ENCODE measurements around the gene RAB3GAP1.

Gene RAB3GAP1

DNA sequence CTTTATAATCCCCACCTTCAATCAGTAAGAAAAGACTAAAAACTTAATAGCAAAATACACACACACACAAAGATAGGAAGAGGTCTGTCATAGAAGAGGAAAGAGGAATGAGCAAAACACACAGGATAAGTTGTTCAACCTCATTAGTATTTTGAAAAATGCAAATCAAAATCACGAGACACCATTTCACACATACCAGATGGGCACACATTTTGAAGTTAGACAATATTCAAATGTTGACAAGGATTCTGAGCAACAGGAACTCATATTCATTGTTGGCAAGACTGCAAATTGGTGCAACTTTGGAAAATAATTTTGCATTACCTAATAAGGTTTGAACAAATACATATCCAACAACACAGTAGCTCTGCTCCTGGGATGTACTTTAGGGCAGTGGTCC, 127.6 kb downstream of the RAB3GAP1 start:
- FAIRE-seq (no peak), DNase-seq (ENCODE audit: insufficient read length, low spot score) (no peak)
- no peak for TF ChIP-seq POLR2A (IDR thresholded peaks at IDR 0.05; ENCODE audit: low read depth, low read length)

DNA sequence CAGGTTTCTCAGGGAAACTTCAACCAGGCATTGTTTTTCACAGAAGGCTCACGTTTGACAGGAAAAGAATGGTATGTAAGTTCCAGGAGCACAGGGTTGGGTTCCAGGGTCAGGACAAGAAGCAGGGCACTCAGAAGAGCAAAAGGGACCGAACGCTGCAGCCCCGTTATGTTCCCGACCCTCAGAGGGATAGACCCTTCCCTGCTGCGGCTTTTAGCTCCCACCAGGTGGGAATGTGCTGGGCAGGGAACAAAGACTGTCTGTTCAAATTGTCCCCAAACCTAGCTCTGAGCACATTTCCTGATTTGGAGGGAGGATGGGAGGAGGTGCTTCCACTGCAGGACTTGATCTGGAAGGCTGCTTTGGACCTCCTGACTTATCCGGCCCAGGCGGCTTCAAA, 130.1 kb downstream of the RAB3GAP1 start:
- no peak for FAIRE-seq
- no peak for TF ChIP-seq POLR2A (IDR thresholded peaks at IDR 0.05; ENCODE audit: low read depth, low read length)
- no peak for DNase-seq (ENCODE audit: insufficient read length, low spot score)

DNA sequence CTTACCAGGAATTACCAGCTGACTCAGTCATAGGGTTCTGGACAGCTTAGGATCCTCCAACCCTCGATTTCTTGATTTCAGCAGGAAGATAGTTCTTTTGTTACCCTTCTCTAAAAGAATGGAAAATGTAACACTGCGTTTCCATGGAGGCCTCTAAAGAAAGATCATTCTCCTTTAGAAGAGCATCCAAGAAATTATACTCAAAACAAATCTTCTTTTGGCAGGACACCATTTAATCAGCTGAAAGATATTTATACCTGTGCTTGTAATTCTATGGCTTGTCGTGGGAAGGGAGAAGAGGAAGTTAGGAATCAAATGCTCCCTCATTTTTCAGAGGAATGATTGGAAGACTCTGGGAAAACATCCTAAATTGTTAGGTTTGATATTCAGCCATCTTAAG, 130.5 kb downstream of the RAB3GAP1 start:
- TF ChIP-seq POLR2A (IDR thresholded peaks at IDR 0.05; ENCODE audit: low read depth, low read length): no peak
- DNase-seq (ENCODE audit: insufficient read length, low spot score) (no peak), FAIRE-seq (no peak)

DNA sequence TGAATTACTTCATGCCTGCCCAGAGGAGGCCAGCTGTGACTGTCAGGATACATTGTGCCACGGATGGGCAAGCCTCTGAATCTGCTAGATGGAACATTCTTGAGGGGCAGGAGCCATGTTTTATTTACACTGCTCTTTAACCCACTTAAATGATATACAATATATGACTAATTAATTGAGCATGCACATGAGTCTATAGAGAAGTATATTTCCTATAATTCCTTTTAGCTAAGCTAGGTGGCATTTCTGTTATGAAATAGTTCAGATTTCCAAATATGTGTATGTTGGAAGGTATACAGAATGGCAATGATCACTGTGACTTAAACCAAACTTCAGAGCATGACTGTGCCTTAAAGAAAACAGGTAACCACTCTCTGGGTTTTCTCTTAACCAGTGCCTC, 131.7 kb downstream of the RAB3GAP1 start:
- no peak for FAIRE-seq
- no peak for DNase-seq (ENCODE audit: insufficient read length, low spot score)
- no peak for TF ChIP-seq POLR2A (IDR thresholded peaks at IDR 0.05; ENCODE audit: low read depth, low read length)

DNA sequence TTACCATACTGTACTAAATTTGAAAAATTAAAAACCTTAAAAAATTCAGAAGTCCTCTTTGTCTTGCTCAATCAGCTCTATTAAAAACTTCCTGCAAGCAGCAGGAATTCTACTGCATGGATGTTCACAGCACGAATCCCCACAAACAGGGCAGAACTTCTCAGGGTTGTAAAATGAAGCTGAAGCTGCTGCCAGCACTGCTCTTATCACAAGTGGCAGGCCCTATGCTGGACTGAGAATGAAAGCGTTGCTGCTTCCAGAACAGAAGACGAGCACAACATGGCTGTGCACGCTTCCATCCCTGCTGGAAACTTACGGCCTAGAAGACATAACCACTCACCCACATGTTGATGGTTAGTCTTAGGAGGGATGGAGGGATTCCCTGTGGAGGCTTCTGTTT, 134.0 kb downstream of the RAB3GAP1 start:
- FAIRE-seq (no peak), DNase-seq (ENCODE audit: insufficient read length, low spot score) (no peak)
- no peak for TF ChIP-seq POLR2A (IDR thresholded peaks at IDR 0.05; ENCODE audit: low read depth, low read length)

DNA sequence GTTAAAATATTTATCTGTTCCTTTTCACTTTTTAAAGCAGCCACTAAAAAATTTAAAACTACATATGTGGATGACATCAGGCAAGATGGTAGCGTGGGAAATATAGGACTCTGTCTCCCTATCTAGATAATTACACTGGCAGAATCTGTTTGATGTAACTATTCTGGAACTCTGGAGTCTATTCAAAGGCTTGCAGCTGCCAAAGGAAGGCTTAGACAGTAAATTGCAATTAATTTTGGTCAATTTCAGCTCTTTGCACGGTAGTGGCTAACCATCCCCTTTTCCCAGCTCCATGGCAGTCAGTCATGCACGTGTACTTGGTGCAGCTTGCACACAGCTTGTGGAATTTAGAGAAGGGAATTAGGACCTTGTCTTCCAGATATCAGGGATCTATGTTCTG, 135.2 kb downstream of the RAB3GAP1 start:
- TF ChIP-seq POLR2A (IDR thresholded peaks at IDR 0.05; ENCODE audit: low read depth, low read length): no peak
- FAIRE-seq (no peak), DNase-seq (ENCODE audit: insufficient read length, low spot score) (no peak)

DNA sequence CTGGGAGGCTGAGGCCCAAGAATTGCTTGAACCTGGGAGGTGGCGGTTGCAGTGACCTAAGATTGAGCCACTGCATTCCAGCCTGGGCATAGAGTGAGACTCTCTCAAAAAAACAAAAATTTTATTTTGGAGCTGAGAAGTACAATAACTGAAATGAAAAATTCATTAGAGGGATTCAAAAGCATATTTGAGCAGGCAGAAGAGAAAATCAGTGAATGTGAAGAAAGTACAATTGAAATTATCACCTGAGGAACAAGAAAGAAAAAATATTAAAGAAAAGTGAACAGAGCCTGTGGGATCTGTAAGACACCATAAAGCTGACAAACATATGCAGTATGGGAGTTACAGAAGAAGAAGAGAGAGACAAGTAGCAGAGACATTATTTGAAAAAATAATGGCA, 137.1 kb downstream of the RAB3GAP1 start:
- no peak for TF ChIP-seq POLR2A (IDR thresholded peaks at IDR 0.05; ENCODE audit: low read depth, low read length)
- no peak for DNase-seq (ENCODE audit: insufficient read length, low spot score)
- no peak for FAIRE-seq

DNA sequence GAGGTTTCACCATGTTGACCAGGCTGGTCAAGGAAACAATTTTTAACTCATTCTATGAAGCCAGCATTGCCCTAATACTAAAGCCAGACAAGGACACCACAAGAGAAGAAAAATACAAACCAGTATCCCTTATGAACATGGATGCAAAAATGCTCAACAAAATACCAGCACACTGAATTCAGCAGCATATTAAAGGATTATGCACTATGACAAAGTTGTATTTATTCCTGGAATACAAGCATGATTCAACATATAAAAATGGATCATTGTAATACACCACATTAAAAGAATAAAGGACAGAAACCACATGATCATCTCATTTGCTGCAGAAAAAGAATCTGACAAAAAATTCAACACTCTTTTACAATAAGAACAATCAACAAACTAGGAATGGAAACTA, 138.7 kb downstream of the RAB3GAP1 start:
- DNase-seq (ENCODE audit: insufficient read length, low spot score) (no peak), FAIRE-seq (no peak)

DNA sequence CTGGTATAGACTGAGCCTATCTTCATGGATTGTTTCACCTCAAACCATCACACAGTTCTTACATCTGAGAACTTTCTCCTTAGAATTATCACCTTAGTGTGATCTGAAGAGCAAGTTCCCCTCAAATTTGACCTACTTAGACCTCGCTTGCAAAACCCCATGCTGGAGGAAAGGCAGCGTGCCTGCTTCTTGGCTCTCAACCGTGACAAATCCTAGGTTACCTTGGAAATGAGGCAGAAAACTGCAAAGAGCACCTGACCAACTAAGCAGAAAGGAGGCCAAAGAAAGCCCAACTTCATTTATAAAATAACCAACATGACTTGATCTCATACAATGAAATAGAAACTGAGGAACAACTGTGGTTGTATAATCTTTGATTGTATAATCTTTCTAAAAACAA, 146.4 kb downstream of the RAB3GAP1 start:
- TF ChIP-seq POLR2A (IDR thresholded peaks at IDR 0.05; ENCODE audit: low read depth, low read length): no peak
- DNase-seq (ENCODE audit: insufficient read length, low spot score) (no peak), FAIRE-seq (no peak)

More for the DNA sequence above, 138.7 kb downstream of the RAB3GAP1 start:
- TF ChIP-seq POLR2A (IDR thresholded peaks at IDR 0.05; ENCODE audit: low read depth, low read length): no peak

DNA sequence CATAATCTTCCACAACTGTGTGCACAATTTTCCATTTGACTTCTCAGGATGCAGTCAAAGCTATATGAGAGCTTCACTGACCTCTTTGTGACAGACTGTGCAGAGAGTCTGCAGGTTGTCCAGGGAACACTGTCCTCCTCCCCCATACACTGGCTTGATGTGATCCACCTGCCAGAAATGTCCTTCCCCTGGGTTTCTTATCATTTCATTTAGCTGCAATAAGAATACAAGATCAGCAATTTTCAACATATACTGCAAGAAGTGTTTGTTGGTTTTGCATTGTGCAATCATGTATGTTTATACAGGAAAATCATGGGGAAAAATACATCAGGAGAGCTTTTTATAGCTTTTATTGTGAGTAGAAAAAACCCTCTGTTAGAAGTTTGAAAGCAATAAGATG, 150.7 kb downstream of the RAB3GAP1 start:
- TF ChIP-seq POLR2A (IDR thresholded peaks at IDR 0.05; ENCODE audit: low read depth, low read length): no peak
- no peak for DNase-seq (ENCODE audit: insufficient read length, low spot score)
- FAIRE-seq: no peak

DNA sequence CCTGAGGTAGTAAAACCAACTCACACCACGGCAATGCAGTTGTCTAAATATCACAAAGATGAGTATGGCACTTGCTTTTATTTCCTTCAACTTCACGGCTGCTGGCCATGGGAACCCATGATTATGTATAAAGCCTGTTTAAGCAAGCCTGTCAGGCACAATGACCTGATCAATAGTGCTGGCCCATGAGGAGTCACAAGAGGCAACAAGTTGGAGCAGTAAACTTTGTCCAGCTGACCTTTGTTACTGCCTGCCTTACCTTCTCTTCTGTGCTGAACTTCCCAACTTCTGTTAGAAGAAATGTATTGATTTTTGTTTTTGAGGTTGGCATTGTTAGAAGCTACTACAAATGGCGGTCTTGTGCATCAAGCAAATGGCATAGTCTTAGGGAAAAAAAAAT, 151.9 kb downstream of the RAB3GAP1 start:
- TF ChIP-seq POLR2A (IDR thresholded peaks at IDR 0.05; ENCODE audit: low read depth, low read length): no peak
- no peak for DNase-seq (ENCODE audit: insufficient read length, low spot score)
- no peak for FAIRE-seq

DNA sequence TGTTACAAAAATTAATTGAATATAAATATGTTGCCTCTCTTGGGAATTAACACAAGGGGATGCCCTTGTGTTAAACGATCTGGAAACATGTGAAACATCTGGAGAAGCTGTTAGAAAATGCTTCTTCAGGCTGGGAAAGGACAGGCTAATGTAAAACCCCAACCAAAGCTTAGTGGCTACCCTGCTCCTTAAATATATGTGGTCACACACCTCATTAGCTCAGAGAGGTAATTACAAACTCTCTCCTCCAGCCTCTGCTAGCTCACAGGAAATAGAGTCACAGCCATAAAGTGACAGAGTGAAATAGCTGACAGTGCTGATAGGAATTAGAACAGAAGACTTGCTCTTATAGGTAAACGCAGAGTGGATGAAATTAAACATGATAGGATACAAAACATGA, 155.9 kb downstream of the RAB3GAP1 start:
- no peak for TF ChIP-seq POLR2A (IDR thresholded peaks at IDR 0.05; ENCODE audit: low read depth, low read length)
- no peak for FAIRE-seq
- DNase-seq (ENCODE audit: insufficient read length, low spot score): no peak

DNA sequence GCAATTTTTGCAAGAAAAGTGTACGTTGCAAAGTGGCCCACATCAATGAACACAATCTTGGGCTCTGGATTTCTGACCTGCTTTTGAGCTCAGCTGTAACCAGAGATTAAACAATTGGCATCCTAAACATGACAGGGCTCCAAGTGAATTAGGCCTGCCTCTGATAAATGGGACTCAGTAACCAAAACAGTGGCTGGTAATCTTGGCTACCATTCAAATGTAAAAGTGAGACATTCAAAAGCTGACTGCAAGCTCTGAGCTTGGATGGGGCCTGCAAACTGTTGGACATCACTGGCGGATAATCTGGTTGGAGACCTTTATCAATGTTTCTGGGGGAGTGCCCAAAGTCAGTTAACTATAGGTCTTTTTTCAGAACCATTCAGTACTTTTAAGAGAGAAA, 160.7 kb downstream of the RAB3GAP1 start:
- no peak for TF ChIP-seq POLR2A (IDR thresholded peaks at IDR 0.05; ENCODE audit: low read depth, low read length)

DNA sequence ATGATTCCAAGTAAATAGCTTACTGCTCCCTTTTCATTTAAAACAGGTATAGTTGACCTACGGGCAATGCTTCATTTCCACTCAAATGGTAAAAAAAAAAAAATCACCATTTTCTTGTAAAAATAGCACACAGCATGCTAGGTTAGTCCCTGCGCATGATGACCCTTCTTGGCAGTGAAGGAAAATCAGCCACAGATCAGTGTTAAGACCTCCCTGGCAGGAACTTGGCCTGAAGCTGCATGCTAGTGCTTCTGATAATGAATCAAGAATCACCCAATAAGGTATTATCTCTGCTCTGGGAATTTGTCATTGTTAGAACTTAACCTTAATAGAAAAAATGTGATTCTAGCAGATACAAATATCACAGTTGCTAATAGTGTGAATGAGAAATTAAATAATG, 166.3 kb downstream of the RAB3GAP1 start:
- FAIRE-seq (no peak), DNase-seq (ENCODE audit: insufficient read length, low spot score) (no peak)
- no peak for TF ChIP-seq POLR2A (IDR thresholded peaks at IDR 0.05; ENCODE audit: low read depth, low read length)

More for the DNA sequence above, 160.7 kb downstream of the RAB3GAP1 start:
- no peak for FAIRE-seq
- no peak for DNase-seq (ENCODE audit: insufficient read length, low spot score)

DNA sequence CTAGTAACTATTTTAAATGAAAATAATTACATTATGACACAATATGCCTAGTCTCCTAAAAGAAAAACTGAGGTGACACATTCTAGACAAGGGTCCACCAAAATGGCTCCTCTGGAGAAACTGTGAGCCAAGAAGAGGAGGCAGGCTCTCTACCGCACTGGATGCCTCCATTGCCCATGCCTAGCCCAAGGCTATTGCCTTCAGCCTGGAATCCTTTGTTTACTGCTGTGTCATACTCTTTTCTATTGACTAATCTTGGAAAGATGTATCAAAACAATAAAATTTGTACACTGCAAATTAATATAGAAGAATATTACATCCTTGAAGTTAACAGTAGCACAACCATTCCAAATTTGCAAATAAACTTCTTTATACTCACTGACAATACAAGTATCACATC, 167.1 kb downstream of the RAB3GAP1 start:
- DNase-seq (ENCODE audit: insufficient read length, low spot score) (no peak), FAIRE-seq (no peak)
- TF ChIP-seq POLR2A (IDR thresholded peaks at IDR 0.05; ENCODE audit: low read depth, low read length): no peak

All from H54 (cell line).